Renal cortical epithelial cell (primary cell): Measurements from ENCODE around the gene CRACR2B. TPM values are rescaled to one million over a fixed set of nuclear protein-coding genes. Genes with fewer than 3 reads are reported as not detected.

Experiments used
- DNase-seq: peaks from one replicate; pipeline ENCODE4 v3.0.0-alpha.2; 2011; ENCODE audit warnings: low read depth
- total RNA-seq: library from RNA; depleted of rRNA; stranded (reverse); fragments of >200 nt; gene quantifications from 2 replicates; pipeline ENCODE4 v1.2.3, GENCODE V29; 2014

The CRACR2B gene
- total RNA-seq = 3.7 and 6.4 TPM in 2 replicates

DNA sequence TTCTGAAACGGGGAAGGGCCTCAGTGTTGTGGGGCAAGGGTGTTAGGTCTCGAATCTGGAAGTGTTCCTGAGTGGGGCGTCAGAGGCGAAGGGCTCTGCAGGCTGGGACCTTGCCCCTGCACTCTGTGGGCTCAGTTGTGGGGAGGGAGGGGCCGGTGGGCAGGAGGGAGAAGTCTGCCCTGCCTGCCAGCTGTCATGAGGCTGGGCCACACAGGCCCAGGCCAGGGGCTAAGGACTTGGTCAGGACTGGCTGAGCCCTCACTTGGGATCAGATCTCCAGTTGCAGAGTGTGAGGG is at the start of gene CRACR2B:
CRACR2B (plus strand) TSS at position 23 of the 296 bp plus-strand sequence. CDS start 689 bp downstream, outside the sequence.
- no peak for DNase-seq

DNA sequence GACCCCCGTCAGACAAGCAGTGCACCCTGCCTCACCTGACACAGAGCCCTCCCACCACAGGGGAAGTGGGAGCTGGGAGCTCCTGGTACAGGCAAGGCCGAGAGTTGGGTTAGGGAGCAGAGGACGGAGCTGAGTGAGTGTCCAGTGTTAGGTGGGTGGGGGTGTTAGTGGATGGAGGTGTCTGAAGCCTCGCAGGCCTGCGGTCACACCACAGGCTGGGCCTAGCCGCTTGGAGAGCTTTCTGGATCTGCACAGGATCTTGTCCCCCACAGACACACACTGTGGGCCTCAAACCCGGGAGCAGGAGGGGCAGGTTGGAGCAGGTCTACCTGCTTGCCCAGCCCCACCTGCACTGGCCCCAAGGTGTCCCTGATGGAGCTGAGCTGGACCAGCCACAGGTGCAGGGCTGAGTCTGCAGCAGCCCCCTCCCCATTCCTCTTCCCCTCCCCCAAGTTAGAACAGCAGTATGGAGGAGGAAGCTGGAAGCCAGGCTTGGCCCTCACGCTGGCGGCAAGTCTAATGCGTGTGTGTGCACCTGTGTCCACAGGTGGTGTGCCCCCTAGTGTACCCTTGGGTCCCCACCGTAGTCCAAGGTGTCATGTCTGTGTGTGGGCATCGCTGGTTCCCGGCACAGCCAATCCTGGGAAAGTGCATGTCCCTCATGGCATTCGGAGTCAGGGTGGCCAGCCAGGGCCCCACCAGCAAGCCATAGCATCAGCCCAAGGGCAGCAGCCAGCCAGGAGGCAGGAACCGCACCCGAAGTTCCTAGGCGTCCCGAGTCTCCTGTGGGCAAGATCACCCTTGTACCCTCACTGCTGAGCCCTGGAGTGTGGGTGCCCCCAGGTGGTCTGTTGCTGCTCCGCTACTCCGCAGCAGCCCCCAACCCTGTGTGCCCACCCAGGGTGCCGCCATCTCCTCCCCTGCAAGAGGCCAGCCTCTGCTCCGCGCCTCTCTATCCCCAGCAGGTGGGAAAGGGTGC is 48.5 kb upstream of the CRACR2B start:
- no peak for DNase-seq

DNA sequence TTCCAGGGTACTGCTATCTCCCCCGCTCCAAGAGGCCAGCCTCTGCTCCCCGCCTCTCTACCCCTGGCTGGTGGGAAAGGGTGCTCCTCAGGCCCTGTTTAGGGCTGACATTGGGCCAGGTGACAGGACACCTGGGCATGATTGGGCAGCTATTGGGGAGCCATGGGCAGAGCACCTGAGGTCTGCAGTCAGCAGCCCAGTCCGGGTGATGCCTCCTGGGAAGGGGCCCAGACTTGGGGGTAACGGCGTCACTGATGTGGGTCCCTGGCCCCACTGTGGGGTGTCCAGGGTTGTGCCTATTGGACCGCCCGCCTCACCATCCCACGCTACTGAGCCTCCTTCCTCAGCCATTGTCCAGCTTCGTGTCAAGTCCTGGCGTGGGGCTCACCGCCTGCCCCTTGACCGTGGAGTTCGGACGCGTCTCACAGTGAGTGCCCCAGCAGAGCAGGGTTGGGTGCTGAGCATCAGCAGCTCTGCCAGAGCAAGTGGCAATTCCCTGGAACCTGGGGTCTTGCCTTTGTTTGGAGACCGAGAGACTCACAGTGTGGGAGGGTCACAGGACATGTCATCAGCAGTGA is 47.7 kb upstream of the CRACR2B start:
- DNase-seq = no peak

DNA sequence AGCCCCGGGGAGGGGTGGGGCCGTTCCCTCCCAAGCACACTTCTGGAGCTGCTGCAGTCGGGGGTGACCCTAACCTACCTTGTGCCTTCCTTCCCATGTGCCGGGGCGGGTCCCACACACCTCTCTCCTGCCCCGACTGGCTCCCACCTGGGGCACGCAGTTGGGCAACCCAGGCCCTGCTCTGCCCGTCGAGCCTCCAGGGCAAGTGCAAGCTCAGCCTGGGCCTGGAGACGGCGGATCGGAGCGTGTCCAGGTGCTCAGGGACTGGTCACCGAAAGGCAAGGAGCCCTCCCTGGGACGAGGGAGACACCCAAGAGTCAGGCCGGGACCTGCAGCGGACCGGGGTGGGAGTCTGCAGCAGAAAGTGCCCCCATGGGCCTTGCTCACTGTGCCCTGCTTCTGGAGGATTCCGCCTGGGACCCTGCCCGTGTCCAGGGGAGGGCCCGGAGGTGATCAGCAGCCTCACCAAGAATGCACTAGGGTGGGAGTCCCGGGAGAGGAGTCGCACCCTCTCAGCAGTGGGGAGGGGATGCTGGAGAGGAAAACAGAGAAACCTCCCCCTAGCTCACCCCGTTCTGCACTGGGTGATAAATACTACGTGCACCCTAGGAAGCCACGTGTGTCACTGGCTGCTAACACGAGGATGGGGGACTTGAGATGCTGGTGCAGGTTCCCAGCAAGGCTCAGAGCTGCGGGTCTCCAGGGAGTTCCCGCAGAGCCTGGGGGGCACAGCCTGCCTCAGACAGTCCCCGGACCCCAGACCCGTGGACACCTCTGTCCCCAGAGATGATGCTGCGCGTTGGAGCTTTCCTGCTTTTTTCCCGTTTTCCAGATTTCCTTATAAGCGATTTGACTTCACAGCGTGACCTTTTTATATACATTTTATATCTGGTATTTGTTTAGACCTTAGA is 45.2 kb upstream of the CRACR2B start:
- no peak for DNase-seq

DNA sequence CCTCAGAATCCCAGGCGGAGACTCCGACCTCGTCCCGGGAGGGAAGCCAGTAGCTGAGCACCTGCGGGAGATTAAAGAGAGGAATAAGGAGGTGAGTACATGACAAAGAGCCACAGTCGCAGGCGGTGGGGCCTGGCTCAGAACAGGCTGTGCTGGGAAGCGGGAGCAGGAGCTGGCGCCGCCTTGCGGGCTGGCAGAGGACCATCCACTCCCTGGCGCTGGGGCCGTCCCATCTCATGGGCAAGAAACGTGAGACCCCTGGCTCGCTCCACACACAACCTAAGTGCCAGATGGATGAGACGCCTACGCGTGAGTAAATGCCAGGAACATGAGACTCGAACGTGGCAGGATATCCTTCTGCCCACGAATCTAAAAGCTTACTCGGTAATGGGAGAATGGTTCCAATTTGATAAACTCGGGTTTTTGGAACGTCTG is 44.1 kb upstream of the CRACR2B start:
- peak; percentile 46 for DNase-seq

DNA sequence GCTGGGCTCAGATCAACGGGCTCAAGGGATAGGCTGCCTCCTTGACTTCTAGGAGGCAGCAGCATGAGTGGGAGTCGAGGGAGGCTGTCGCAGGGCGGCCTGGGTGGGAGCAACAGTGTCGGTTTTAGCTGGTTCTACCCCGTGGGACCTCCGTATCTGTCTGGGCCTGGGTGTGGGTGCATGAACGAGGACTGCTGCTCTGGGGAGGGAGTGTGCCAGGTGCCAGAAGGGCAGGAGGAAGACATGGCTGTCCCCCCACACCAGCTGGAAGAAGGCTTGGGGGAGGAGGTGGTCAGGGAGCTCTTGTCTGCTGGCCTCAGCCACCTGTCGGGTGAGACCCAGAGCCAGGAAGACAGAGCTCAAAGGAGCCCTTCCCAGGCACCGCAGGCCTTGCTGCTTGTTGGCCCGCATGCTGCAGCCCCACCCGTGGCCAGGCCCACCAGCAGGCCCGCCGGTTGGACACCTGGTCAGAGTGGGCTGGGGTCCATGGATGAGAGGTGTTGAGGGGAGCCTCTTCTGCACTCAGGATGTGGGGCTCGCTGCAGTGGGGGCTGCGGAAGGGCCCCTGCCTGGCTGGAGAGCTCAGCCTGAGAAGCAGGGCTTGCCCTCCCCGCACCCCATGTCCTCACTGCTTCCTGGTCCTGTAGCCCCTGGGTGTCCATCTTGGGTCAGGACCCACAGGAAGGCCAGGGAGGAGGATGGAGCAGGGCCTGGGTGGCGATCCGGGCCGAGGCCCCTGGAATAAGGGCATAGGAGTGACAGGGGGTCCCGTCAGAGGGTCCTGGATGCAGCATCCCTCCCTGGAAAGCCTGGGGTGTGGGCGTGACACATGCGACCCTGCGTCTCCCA is 41.3 kb upstream of the CRACR2B start:
- DNase-seq = no peak

DNA sequence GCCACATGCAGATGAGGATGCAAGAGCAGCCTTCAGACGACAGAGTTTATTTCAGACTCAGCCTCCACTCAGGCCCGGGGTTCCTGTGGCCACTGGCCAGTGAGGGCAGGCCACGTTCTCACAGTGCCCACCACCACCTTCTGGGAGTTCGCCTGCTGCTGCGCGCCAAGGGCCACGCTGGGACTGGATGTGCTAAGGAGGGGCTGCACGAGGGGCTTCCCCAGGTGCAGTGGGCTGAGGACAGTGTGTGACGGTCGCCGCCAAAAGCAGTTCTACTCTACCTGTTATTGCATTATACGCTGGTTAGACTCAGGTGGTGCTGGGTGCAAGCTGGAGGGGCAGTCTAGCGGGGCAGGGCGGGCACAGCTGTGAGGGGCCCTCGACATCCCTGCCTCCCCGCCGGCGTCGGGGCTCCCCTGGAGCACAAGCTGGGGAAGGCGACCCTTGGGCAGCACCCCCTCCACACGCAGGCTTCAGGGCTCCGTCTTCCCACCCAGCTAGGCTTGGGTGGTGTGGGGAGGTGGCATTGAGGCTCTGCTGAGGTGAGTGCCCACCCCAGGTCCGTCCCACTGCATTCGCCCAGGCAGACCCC is 40.5 kb upstream of the CRACR2B start:
- no peak for DNase-seq

DNA sequence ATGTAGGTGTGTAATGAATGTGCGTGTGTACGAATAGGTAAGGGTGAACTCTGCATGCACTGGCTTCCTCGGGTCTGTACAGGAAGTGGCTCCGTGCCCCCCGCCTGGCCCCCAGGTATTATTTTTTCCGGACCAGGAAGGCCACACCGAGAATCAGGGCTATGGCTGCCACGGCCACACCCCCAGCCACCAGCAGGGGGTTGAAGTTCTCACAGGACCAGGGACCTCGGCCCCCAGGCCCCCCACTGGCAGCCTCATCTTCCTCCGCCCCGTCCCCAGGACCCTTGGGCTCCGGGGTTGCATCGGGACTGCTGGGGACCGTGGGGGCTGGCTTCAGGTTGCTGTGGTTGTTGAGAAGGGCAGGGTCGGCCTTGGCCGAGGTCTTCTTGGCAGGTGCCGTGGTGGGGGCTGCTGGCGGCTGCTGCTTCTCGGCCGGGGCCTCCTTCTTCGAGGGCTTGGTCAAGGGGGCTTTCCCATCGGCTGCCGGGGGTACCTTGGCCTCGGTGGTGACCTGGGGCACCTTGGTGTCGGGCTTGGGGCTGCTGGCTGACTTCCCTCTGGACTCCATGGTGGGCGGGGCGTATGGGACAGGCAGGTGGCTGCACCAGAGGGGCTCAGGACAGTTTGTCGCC is 39.6 kb upstream of the CRACR2B start:
- no peak for DNase-seq

DNA sequence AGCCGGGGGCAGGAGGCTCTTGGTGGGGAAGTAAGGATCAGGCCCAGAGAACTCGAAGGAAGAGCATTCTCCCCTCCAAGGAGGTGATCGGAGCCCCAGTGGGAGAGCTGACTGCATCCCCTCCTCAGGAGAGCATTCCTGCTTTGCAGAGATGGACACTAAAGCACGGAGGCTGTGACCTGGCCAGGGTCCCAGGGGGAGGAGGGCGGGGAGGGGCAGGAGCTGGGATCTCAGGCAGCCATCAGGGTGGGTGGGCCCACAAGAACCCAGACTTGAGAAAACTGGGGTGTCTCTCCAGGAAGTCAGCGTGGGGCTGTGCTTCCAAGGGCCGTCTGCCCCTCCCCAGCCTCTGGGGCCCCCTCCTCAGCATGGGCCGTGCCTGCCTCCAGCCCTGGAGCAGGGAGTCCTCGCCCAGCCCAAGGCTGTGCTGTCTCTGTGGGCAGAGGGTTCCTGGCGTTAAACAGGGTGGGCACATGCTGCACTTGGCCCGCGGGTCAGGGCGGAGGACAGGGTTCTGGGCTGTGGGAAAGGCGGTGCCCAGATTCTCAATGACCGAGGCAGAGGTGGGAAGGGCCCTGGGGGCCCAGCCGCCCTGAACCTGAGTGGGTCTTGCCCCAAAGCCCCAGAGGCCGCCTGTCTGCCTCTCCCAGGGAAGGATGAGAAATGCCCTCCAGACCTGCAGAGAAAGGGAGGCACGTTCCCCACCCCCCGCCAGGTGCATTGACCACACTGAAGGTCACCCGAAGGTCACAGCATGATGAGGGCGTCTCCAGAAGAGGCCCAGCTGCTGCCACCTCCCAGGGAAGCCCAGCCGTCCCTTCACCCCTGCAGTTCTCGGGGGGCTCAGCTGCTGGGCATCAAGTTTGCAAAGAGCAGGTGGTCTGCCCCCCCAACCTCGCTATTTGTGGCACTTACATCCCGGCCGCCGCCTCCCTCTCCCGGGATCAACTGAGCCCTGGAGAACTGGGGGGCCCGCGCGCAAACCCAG is 38.5 kb upstream of the CRACR2B start:
- no peak for DNase-seq

DNA sequence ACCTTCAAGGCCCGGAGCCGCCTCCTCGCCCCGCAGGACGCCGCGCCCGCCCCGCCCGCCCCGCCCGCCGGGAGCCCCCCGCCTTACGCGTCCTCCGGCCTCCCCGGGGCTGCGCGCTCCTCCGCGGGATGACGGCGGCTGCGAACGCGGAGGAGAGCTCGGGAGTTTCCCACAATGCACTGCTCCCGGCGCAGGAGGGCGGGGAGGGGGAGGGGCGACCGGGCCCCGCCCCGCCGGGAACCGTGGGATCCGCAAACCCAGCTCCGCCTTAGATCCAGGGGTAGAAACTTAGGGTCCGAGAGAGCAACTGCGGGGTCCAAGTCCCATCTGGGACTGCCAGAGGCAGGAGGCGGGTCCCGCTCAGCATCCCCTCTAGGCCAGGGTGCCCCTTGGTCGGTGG is 37.8 kb upstream of the CRACR2B start, which contains the start of gene CEND1:
CEND1 (minus strand) TSS at position 148 of the 400 bp plus-strand sequence. CDS start 1,514 bp downstream, outside the sequence.
- no peak for DNase-seq

DNA sequence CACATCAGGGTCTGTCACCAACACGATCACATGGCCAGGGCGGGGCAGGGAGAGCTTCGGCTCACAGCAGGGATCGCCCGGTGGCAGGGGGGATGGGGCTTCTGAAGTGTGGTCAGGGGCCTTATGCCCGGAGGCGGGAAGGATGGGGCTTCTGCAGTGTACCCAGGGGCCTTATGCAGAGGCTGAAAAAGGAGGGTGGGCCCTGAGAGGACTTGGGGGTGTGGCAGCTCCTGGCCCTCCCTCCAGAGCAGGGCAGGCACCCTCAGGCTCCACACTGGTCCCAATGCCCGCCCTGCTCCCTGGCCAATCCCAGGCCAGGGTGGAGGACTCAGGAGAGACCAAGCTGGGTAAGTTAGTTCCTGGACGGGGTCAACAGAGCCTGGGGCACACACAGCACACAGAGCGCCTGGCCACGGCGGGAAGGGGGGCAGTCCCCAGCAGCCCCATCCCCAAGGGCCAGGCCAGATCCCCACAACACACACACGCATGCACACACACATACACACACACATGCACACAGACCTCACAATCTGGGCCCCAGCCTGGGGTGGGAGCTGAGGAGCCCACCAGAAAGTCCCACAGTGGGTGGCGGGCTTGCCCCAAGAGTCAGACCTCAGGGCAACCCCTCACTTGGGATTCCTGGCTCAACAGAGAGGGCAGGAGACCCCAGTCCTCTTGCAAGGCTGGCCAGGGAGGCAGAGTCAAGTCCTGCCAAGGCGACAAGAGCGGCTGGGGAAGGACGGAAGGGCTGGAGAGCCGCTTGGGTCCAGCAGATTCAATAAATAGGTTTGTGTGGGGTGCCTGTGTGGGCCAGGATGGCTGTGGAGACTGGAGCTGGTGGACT is 36.8 kb upstream of the CRACR2B start:
- no peak for DNase-seq

DNA sequence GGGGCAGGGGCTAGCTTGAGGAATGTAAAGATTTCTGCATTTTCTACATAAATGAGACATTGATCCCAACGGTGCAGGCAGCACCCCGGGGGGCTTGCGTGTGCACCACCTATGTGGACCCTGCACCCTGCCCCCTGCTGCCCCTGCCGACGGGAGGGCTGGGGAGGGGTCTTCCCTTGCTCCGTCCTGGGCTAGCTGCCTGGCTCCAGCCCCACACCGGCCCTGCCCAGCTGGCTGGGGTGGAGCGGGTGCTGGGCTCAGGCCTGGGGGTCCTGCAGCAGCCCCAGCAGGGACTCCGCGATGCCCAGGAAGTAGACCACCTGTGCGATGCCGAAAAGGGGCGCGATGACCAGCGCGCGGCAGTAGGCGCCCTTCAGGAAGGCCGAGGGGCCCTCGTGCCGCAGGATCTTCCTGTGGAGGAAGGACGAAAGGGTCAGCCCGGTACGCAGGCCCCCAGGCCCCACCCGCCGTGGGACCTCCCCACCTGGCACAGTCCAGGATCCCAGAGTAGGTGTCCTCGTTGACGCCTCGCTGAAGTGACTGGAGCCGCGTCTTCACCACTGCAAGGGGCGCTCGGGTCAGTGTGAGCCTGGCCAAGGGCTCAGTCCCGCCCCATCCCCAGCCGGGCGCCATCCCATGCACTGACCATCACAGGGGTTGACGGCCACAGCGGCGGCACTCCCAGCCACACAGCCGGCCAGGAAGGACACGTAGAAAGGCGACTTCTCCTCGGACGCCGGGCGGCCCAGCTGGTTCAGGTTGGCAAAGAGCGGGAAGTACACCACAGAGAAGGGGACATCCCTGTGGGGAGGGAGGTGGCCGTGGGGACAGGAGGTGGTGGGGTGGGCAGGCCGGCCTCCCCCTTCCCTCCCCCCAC is 35.8 kb upstream of the CRACR2B start:
- DNase-seq = no peak

DNA sequence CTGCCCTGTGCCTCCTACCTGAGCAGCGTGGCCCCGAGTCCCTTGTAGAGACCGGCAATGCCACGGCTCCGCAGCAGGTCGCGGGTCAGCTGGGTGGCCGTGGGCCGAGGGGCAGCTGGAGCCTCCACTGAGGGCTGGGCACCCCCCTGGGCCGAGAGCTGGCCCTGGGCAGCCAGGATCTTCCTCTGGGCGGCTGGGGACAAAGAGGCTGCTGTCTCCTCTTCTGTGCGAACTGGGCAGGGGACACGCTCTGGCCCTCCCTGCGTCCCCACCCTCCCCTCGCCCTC is 35.2 kb upstream of the CRACR2B start:
- no peak for DNase-seq

DNA sequence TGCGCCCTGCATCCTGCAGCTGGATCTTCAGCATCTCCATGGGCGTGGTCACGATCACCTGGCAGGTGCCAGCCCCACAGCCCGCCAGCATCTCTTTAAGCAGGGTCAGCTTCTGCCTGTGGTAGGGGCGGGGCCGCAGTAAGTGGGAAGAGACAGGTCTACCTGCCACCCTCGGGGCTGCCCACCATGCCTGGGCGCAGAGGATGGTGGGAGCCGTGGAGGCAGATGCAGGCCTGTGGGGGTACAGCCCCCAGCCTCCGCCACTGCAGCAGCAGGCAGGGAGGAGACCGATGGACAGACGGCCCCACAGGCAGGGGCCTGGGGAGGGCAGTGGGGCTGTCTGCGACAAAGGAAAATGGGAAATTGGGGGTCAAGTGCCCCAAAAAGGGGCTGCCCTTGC is 34.8 kb upstream of the CRACR2B start:
- DNase-seq = no peak

DNA sequence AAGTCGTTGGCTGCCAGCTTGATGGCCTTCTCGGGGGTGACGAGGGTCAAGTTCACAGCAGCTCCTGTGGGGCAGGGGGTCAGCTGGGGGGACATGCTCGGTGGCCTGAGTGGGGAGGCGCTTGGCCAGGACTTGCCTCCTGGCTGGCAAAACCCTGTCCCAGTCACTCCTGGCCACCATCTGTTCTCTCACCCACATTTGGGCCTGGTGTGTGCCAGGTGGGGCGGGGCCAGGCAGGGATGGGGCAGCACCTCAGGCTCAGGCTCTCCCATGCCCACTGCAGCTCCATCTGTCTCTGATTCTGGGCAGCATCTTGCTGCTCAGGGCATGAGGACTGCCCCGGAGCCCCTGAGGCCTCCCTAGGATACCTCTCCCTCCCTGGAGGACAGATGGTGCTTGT is 34.2 kb upstream of the CRACR2B start:
- no peak for DNase-seq

DNA sequence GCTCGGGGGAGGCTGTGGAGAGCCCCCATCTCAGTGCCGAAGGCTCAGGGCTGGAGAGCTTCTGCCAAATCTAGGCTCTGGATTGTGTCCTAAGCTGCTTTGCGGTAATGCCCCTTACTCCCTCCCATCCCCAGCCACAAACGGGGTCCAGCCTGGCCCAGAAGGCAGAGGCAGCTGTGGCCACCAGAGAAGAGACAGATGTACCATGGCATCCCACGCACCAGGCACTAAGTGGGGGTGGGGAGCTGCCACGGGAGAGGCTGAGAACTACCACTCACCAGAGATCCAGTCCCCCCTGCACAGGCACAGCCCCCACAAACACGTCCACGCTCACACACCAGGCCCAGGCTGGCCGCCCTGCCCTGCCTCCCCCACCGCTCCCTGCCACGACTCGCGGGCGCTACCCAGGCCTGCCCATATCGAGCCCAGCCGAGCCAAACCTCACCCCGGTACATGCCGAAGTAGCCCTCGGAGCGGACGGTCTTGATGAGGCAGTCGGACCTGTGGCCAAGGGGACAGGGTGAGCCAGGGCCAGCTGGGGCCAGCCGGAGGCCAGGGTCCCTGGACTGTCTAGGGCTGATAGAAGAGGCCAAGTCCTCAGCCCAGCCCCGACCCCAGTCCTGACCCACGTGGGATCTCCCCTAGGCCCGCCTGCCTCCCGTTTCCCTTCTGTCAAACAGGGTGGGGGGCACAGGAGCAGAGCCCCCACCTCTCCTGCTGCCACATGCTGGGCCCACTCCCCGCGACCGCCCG is 33.5 kb upstream of the CRACR2B start:
- DNase-seq = no peak
